EH (cell line): Measurements from ENCODE around the gene NCOR2.
A peak's percentile ranks its signal among the peaks of the same experiment; 100 is the strongest.
"Not testable (repeated sequence)": the region's sequence is repeated elsewhere in the genome, so short reads cannot be mapped to it uniquely, and the experiment has no call there.

Experiments used
- DNase-seq: peaks from one replicate; pipeline ENCODE4 v3.0.0-alpha.2; 2015; ENCODE audit warnings: low read depth

The NCOR2 gene

GRCh38 chr12:124601706-124602105, 34.3 kb upstream of the NCOR2 start:
- peak; percentile 24 for DNase-seq

DNA sequence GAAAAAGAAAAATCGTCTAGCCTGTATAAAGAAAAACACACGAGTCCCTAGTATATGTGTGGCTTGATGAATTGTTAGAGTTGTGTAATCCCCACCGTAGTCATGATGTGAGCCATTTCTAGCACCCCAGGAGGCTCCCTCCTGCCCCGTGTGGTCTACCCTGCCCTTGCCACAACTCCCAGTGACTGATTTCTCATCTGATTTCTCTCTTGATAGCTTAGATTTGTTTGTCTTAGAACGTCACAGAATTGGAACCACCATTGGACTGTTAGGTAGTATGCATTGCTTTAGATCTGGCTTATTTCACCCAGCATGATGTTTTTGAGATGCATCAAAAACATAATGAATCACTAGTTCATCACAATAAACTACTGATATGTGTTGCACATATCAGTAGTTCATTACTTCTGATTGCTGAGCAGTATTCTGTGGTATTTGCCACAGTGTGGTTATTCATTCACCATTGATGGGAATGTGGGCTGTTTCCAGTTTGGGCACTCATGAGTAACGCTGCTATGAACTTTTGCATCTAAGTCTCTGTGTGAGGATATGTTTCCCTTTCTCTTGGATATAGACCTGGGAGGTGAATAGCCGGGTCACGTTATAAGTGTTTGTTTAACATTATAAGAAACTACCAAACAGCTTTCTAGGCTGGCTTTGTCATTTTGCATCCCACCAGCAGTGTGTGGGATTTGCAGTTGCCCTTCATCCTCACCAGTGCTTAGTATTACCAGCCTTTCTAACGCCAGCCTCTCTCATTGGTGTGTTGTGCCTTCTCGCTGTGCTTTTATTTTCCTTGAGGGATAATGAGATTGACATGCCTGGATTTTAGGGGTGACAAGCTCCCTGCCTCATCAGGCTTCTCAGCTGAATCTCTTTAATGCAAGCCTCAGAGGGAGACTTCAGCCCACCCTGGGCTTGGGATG, 31.9 kb upstream of the NCOR2 start:
- DNase-seq, result peak; percentile 80

- DNase-seq, result no peak
These were observed 29.6 kb upstream of the NCOR2 start for GRCh38 chr12:124597041-124597440.

DNA sequence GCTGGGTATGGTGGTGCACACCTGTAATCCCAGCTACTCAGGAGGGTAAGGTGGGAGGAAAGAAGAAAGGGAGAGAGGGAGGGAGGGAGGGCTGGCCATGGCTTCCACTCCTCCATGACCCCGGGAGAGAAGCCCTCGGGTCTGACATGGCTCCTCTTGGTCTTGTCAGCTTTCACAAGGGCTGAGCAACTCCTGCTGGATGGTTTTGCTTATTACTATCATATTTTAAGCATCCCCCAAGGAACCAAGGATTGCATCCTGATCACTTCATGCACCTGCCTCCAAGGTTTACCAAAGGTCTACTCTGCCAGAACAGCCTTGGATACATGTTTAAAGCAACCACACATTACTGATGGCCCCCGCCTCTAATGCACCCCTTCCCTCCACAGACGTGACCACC, 28.0 kb upstream of the NCOR2 start:
- no peak for DNase-seq

DNA sequence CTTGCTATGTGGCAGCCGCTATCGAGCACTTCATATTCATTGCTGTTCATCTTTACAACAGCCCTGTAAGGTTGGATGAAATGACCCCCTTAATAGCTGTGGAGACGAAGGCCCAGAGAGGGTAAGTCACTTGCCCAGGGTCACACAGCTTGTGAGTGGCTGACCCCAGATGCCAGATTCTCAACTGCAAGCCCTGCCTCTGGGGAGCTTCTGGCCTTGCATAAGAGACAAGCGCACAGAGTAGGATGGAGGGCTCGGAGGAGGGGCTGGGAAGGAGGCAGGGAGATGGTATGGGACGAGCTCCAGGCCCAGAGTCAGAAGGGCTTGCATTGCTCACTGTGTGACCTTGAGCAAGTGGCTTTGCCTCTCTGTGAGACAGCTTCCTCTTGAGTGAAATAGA, 27.4 kb upstream of the NCOR2 start:
- DNase-seq, result no peak

DNA sequence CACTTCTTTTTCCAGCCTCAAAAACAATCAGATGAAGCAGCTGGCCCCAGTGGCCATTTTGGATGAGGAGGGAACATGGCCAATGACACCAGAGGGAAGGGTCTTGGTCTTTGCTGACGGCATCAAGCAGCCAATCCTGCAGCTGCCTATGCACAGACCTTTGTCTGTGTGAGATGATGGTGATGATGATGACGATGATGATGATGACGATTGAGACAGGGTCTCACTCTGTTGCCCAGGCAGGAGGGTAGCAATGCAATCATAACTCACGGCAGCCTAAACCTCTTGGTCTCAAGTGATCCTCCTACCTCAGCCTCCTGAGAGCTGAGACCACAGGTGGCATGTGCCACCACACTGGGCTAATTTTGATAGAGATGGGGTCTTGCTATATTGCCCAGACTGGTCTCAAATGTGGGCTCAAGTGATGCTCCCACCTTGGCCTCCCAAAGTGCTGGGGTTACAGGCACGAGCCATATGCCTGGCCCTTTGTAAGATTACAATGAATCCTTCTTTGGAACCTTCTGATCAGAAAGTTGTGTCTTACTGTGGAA, 26.5 kb upstream of the NCOR2 start:
- no peak for DNase-seq

- no peak for DNase-seq
These were observed 25.8 kb upstream of the NCOR2 start for GRCh38 chr12:124593176-124593575.

- DNase-seq, result no peak
These were observed 25.2 kb upstream of the NCOR2 start for GRCh38 chr12:124592481-124593160.

DNA sequence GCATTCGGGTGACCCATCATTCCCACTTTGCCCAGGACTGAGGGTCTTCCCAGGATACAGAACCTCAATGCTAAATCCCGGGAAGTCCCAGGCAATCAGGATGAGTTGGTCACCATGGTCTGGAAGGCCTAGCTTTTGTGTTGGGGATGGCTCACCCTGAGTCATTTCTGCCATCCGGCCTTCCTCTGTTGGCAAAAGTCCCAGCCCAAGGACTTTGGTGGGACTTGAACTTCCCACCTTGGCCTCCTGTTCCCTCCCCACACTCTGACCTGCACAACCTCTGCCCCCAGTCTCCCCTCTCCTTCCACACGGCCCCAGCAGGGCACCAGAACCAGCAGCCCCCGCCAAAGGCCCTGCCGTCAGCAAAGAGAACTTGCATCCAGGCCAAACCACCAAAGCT, 24.6 kb upstream of the NCOR2 start:
- peak; percentile 74 for DNase-seq

- no peak for DNase-seq
These were observed 23.0 kb upstream of the NCOR2 start for GRCh38 chr12:124590447-124590846.

GRCh38 chr12:124588751-124589267, 21.4 kb upstream of the NCOR2 start:
- DNase-seq, result peak; percentile 77

DNA sequence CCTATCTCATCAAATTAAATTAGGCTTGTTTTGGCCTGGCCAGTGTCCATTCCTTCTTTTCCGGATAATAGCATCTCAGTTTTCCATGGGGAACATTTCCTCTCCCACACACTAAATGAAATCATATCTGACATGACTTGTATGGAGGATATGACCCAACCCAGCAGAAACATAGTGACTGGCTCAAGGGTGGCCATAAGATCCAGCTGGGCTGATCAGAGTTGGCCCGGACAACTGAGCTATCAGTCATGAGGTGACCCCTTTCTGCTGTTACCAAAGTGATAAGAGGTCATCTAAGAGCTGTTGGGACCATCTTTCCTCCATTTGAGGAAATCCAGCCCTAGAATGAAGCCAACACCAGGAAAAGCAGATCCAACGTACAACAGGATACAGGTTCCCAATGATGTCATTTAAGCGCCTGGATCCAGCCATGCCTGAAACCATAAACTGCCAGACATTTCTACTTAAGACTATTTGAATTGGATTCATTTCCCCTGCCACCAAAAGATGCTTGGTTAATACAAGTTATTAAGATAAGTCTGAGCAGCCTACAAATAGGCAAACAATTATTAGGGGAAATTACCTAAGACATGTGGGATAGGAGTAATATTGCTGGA, 20.7 kb upstream of the NCOR2 start:
- no peak for DNase-seq

DNA sequence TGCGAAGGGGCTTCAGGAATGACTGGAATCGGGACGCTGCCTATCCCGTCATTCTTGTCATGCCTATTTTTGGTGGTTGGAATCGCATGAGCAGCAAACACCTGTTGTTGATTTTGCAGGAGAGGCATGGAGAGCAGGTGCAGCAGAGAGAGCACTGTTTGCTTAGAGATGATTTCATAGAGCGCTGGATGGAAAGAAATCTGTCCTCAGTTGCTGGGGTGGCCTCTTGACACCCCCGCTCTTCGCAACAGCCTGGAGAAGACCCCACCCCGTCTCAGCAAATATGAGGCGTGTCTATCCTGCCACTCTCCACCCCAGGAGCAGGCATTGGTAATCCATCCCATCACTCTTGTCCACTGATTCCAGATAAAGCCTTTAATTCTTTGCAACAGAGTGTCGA, 19.3 kb upstream of the NCOR2 start:
- no peak for DNase-seq

- not testable (repeated sequence) for DNase-seq
These were observed 17.1 kb upstream of the NCOR2 start for GRCh38 chr12:124584494-124584893.

GRCh38 chr12:124583854-124584253, 16.4 kb upstream of the NCOR2 start:
- DNase-seq, result no peak

- no peak for DNase-seq
These were observed 14.7 kb upstream of the NCOR2 start for GRCh38 chr12:124582108-124582424.

- DNase-seq, result no peak
These were observed 14.1 kb upstream of the NCOR2 start for GRCh38 chr12:124581307-124582107.

GRCh38 chr12:124579921-124580517, 12.6 kb upstream of the NCOR2 start:
- DNase-seq, result no peak

- DNase-seq, result no peak
These were observed 11.4 kb upstream of the NCOR2 start for GRCh38 chr12:124578854-124579253.

DNA sequence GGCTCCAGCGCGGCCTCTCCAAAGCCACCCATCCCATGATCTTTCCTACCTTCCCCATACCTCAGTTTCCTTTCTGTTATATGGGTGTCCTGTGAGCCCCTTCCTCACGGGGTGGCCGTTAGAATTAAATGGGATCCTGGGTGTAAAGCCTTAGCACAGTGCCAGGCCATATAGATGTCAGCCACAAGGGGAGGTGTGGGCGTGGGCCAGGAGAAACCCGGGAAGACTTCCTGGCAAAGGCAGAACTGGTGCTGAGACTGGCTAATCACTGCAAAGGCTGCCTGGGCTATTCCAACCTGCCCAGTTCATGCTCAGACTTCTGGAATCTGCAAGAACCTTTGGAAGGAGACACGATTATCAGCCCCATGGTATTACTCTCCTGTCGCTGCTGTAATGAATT, 11.0 kb upstream of the NCOR2 start:
- no peak for DNase-seq

DNA sequence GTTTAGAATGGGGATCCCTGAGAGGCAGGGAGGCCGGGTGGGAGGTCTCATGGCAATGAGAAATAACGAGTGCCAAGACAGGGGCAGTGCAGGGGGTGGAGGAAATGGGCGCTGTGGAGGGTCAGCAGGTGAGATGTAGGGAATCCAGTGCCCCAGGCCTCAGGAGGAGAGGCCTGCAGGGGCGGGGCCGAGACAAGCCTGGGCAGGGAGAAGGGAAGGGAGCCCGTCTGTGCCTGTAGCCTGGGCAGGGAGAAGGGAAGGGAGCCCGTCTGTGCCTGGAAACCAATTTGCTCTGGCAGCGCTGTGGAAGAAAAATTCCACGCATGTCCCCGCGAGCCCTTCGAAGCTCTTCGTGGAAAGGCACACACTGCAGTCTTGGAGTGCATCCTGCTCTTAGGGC, 10.6 kb upstream of the NCOR2 start:
- DNase-seq, result no peak
